MCF 10A (cell line): ENCODE results near the gene IKBKG. TPM values are rescaled to one million over a fixed set of nuclear protein-coding genes. Genes with fewer than 3 reads are reported as not detected.

Source experiments
- BruUV-seq: library from RNA; stranded (reverse); fragments of 400-500 nt; replicated peaks from 2 replicates; lab custom pipeline; 2021; lab: Mats Ljungman, UMichigan
- CTCF ChIA-PET: fragments of 300-600 bp; sonication (Branson Sonifier 250); formaldehyde crosslinking; extraction: SDS; loops from one replicate; lab custom pipeline; 2021; ENCODE audit warnings: antibody characterized with exemption, inconsistent platforms; lab: Yijun Ruan, JAX
- POLR2A ChIA-PET: fragments of 300-600, 350-650 bp; sonication (Branson Sonifier 250); formaldehyde crosslinking; extraction: SDS; loops from one replicate; lab custom pipeline; 2020; ENCODE audit warnings: antibody characterized with exemption, inconsistent platforms; lab: Yijun Ruan, JAX
- DNase-seq: peaks from one replicate; pipeline ENCODE4 v3.0.0-alpha.2; 2018; ENCODE audit not compliant: unreplicated experiment
- H3K27ac Mint-ChIP-seq: one replicate; pipeline ENCODE4 v1.8.0; 2022; ENCODE audit warnings: mild to moderate bottlenecking, low read depth, mixed read lengths; ENCODE audit not compliant: unreplicated experiment
- H3K27me3 Mint-ChIP-seq: one replicate; pipeline ENCODE4 v1.8.0; 2022; ENCODE audit warnings: mixed read lengths; ENCODE audit not compliant: insufficient read depth, unreplicated experiment
- H3K36me3 Mint-ChIP-seq: one replicate; pipeline ENCODE4 v1.8.0; 2022; ENCODE audit warnings: mild to moderate bottlenecking, moderate library complexity, mixed read lengths; ENCODE audit not compliant: insufficient read depth, unreplicated experiment
- H3K4me1 Mint-ChIP-seq: one replicate; pipeline ENCODE4 v1.8.0; 2022; ENCODE audit warnings: mixed read lengths; ENCODE audit not compliant: insufficient read depth, unreplicated experiment
- H3K4me3 Mint-ChIP-seq: one replicate; pipeline ENCODE4 v1.8.0; 2022; ENCODE audit warnings: mild to moderate bottlenecking, moderate library complexity, mixed read lengths; ENCODE audit not compliant: unreplicated experiment
- H3K9me3 Mint-ChIP-seq: one replicate; pipeline ENCODE4 v1.8.0; 2022; ENCODE audit warnings: mixed read lengths; ENCODE audit not compliant: unreplicated experiment
- CTCF ChIP-seq: fragments of 200-600 bp; IDR thresholded peaks from one replicate; pipeline ENCODE4 v1.8.0; 2022; ENCODE audit warnings: antibody characterized with exemption, mild to moderate bottlenecking; ENCODE audit not compliant: unreplicated experiment
- intact Hi-C: fragments of 100-400 bp; cut with micrococcal nuclease; formaldehyde crosslinking; loops from 2 replicates; pipeline ENCODE4 v1.14.1; 2022
- total RNA-seq: library from RNA; stranded (reverse); gene quantifications from 2 replicates; pipeline ENCODE4 v1.2.3, GENCODE V29; 2022

IKBKG gene
- total RNA-seq, 1 experiment from 2014 or later: 29.3 TPM

- TF ChIP-seq CTCF: peak; percentile 43
- POLR2A ChIA-PET: interaction anchor here (0.6 to 3.6 kb wide), 19 partner anchors 11 to 556 kb away, joined by 3 to 36 read pairs (median 6); partner anchors contain the start of genes EMD, FAM3A, FLNA and HCFC1
- intact Hi-C loops: no loop called here
- Mint-ChIP-seq H3K4me3 (peak overlapping the region; percentile 29), H3K27me3 (no peaks in the 10 kb centered on the region), H3K9me3 (no peaks in the 10 kb centered on the region), H3K36me3 (no peaks in the 10 kb centered on the region), H3K4me1 (peaks cover 10% of the 10 kb centered on the region), H3K27ac (peak overlapping the region; percentile 88)
- TSS peak; percentile 25 for BruUV-seq
- peak; percentile 84 for DNase-seq
- CTCF ChIA-PET: interaction anchor here (0.6 to 2.2 kb wide), 29 partner anchors 8 to 1572 kb away, joined by 3 to 17 read pairs (median 4); partner anchors contain the start of genes DNASE1L1, FAM3A, FLNA and SLC10A3
These were observed 20.3 kb upstream of the IKBKG start for GRCh38 chrX:154526901-154527675.

GRCh38 chrX:154529206-154529612 lies 18.2 kb upstream of the IKBKG start:
- DNase-seq: no peak
- Mint-ChIP-seq H3K36me3 (peaks cover 6% of the 10 kb centered on the region), H3K4me3 (no peak overlapping the region), H3K27ac (no peak overlapping the region), H3K27me3 (no peaks in the 10 kb centered on the region), H3K9me3 (no peaks in the 10 kb centered on the region), H3K4me1 (peaks cover 10% of the 10 kb centered on the region)
- no TSS peak for BruUV-seq
- intact Hi-C loops: no loop called here
- ChIA-PET POLR2A (interaction anchor here (0.7 to 3.6 kb wide), 3 partner anchors 13 to 1010 kb away, joined by 3 to 36 read pairs (median 4); partner anchors contain the start of genes FAM3A, G6PD and IKBKG), CTCF (interaction anchor here (0.8 to 1.0 kb wide), 2 partner anchors 155 to 582 kb away, joined by 3 to 6 read pairs; no protein-coding TSS in a partner anchor)
- TF ChIP-seq CTCF: no peak

- H3K36me3 Mint-ChIP-seq: peaks cover 14% of the 10 kb centered on the region
- CTCF ChIA-PET: no interaction called here
- no peaks in the 10 kb centered on the region for H3K9me3 Mint-ChIP-seq
- DNase-seq: no peak
- no peaks in the 10 kb centered on the region for H3K27me3 Mint-ChIP-seq
- peaks cover 10% of the 10 kb centered on the region for H3K4me1 Mint-ChIP-seq
- intact Hi-C loops: loop anchor here (5.0 kb wide), 2 partner anchors 133 to 768 kb away; partner anchors contain the start of genes PLXNB3 and RPL10
- BruUV-seq: no TSS peak
- POLR2A ChIA-PET: interaction anchor here (1.3 kb wide), 1 partner anchor 17 kb away, joined by 4 read pairs; the partner anchor contains the start of genes G6PD and IKBKG
- no peak overlapping the region for H3K4me3 Mint-ChIP-seq
- TF ChIP-seq CTCF: no peak
- no peak overlapping the region for H3K27ac Mint-ChIP-seq
These were observed 17.1 kb upstream of the IKBKG start for GRCh38 chrX:154530286-154530685.

- peaks cover 6% of the 10 kb centered on the region for H3K4me1 Mint-ChIP-seq
- ChIA-PET CTCF (interaction anchor here (2.4 to 6.3 kb wide), 2 partner anchors 158 to 518 kb away, joined by 19 to 54 read pairs; partner anchors contain the start of gene FLNA), POLR2A (interaction anchor here (1.0 kb wide), 1 partner anchor 15 kb away, joined by 4 read pairs; the partner anchor contains the start of gene FAM3A)
- H3K27ac Mint-ChIP-seq: peak overlapping the region; percentile 58
- H3K9me3 Mint-ChIP-seq: no peaks in the 10 kb centered on the region
- no peak for TF ChIP-seq CTCF
- H3K4me3 Mint-ChIP-seq: no peak overlapping the region
- peaks cover 18% of the 10 kb centered on the region for H3K36me3 Mint-ChIP-seq
- intact Hi-C loops: loop anchor here (5.0 kb wide), 2 partner anchors 134 to 769 kb away; partner anchors contain the start of genes PLXNB3 and RPL10
- DNase-seq: no peak
- H3K27me3 Mint-ChIP-seq: no peaks in the 10 kb centered on the region
- BruUV-seq: no TSS peak
These were observed 15.8 kb upstream of the IKBKG start for GRCh38 chrX:154531626-154532025.
